Endothelial cell of umbilical vein (primary cell): ENCODE measurements around the gene AIF1L. TPM values are rescaled to one million over a fixed set of nuclear protein-coding genes. Genes with fewer than 3 reads are reported as not detected.

Experiments used
- BruUV-seq: library from RNA; stranded (reverse); fragments of 400-500 nt; replicated peaks from 2 replicates; lab custom pipeline; 2021; lab: Mats Ljungman, UMichigan
- CTCF ChIA-PET: fragments of 300-600, 350-600 bp; sonication (Branson Sonifier 250); formaldehyde crosslinking; loops from one replicate; lab custom pipeline; 2021; ENCODE audit warnings: antibody characterized with exemption, inconsistent platforms; lab: Charles Lee
- POLR2A ChIA-PET: fragments of 300-600, 350-600 bp; sonication (Branson Sonifier 250); formaldehyde crosslinking; loops from one replicate; lab custom pipeline; 2021; ENCODE audit warnings: antibody characterized with exemption, inconsistent platforms; lab: Charles Lee
- DNase-seq: peaks from one replicate; pipeline ENCODE4 v3.0.0-alpha.2; 2011; ENCODE audit warnings: low read depth, low spot score
- FAIRE-seq: peaks from 2 replicates; lab custom pipeline; 2011; peaks lifted over from hg19 to GRCh38; lab: Jason Lieb, UNC
- H2AFZ ChIP-seq: 2 replicates; pipeline ENCODE4 v1.6.0; 2012; ENCODE audit warnings: low read depth, low read length, control low read depth, inconsistent platforms
- H3K27ac ChIP-seq: 2 replicates; pipeline ENCODE4 v1.5.1; 2011; ENCODE audit warnings: low read depth, mild to moderate bottlenecking, control low read depth, low read length, moderate library complexity; ENCODE audit not compliant: insufficient read depth
- H3K27me3 ChIP-seq, 2 experiments: 2 replicates each; pipeline versions ENCODE4 v1.6.0 to v1.6.1; 2011; ENCODE audit warnings: low read length in 2 of 2, mixed read lengths in 1 of 2; ENCODE audit not compliant: control insufficient read depth in 2 of 2, insufficient read depth in 2 of 2
- H3K36me3 ChIP-seq, 2 experiments: 2 replicates in 1 of 2; 3 replicates in 1 of 2; pipeline ENCODE4 v1.5.1; 2011; ENCODE audit warnings: low read length in 2 of 2, mild to moderate bottlenecking in 1 of 2, moderate library complexity in 1 of 2; ENCODE audit not compliant: control insufficient read depth in 2 of 2, insufficient read depth in 2 of 2; ENCODE audit errors: extremely low read depth in 1 of 2
- H3K4me1 ChIP-seq: 3 replicates; pipeline ENCODE4 v1.5.1; 2011; ENCODE audit warnings: mild to moderate bottlenecking, low read length; ENCODE audit not compliant: control insufficient read depth, insufficient read depth; ENCODE audit errors: extremely low read depth
- H3K4me2 ChIP-seq: 2 replicates; pipeline ENCODE4 v1.6.1; 2011; ENCODE audit warnings: low read length, control low read depth, mixed read lengths; ENCODE audit not compliant: insufficient read depth
- H3K4me3 ChIP-seq, 3 experiments: fragments of 200-600 bp in 1 of 3; sonication (generic), shearing (Covaris generic) in 1 of 3; replicated peaks in 1 of 3; 2 replicates each; pipeline ENCODE4 v1.5.1; 2011 to 2016; ENCODE audit warnings: control low read depth in 3 of 3, low read length in 3 of 3, mild to moderate bottlenecking in 2 of 3, inconsistent platforms in 1 of 3, low read depth in 1 of 3, moderate library complexity in 1 of 3; ENCODE audit not compliant: insufficient read depth in 1 of 3
- H3K79me2 ChIP-seq: 2 replicates; pipeline ENCODE4 v1.6.0; 2012; ENCODE audit warnings: low read length, inconsistent platforms; ENCODE audit not compliant: control insufficient read depth, insufficient read depth
- H3K9ac ChIP-seq: replicated peaks from 2 replicates; pipeline ENCODE3; 2011; ENCODE audit warnings: low read length, control low read depth; ENCODE audit not compliant: insufficient read depth; ENCODE audit errors: extremely low read depth
- H3K9me1 ChIP-seq: replicated peaks from 3 replicates; pipeline ENCODE4 v1.6.0; 2011; ENCODE audit warnings: mild to moderate bottlenecking, low read length; ENCODE audit not compliant: control insufficient read depth, insufficient read depth; ENCODE audit errors: extremely low read depth
- H3K9me3 ChIP-seq: replicated peaks from 2 replicates; pipeline ENCODE4 v1.5.1; 2012; ENCODE audit warnings: low read length, inconsistent platforms; ENCODE audit not compliant: control insufficient read depth, insufficient read depth
- H4K20me1 ChIP-seq: replicated peaks from 2 replicates; pipeline ENCODE3; 2011; ENCODE audit warnings: mild to moderate bottlenecking, low read length; ENCODE audit not compliant: control insufficient read depth, insufficient read depth; ENCODE audit errors: extremely low read depth
- CTCF ChIP-seq, 2 donors: IDR thresholded peaks; 1 replicate in 1 of 2; 2 replicates in 1 of 2; pipeline ENCODE4 v1.5.1; 2011; ENCODE audit warnings: low read length in 2 of 2, mild to moderate bottlenecking in 2 of 2, moderate library complexity in 2 of 2, control low read depth in 1 of 2, inconsistent platforms in 1 of 2, low read depth in 1 of 2; ENCODE audit not compliant: insufficient read depth in 1 of 2; ENCODE audit errors: extremely low read depth in 1 of 2
- EZH2 ChIP-seq: IDR thresholded peaks from 2 replicates; pipeline ENCODE4 v1.6.1; 2012; ENCODE audit warnings: borderline replicate concordance, low read depth, mild to moderate bottlenecking, moderate library complexity, low read length, inconsistent platforms; ENCODE audit not compliant: severe bottlenecking
- FOS ChIP-seq: IDR thresholded peaks from 2 replicates; pipeline ENCODE4 v1.6.1; 2011; ENCODE audit warnings: mild to moderate bottlenecking, low read length, moderate library complexity, borderline replicate concordance; ENCODE audit not compliant: insufficient read depth
- GATA2 ChIP-seq: IDR thresholded peaks from 2 replicates; pipeline ENCODE4 v1.7.0; 2011; ENCODE audit warnings: low read depth, mild to moderate bottlenecking, moderate library complexity, mixed read lengths, low read length; ENCODE audit not compliant: insufficient read length, insufficient read depth
- JUN ChIP-seq: IDR thresholded peaks from 2 replicates; pipeline ENCODE4 v1.6.1; 2011; ENCODE audit warnings: borderline replicate concordance, low read depth; ENCODE audit not compliant: insufficient read length, insufficient read depth
- MAX ChIP-seq: IDR thresholded peaks from 2 replicates; pipeline ENCODE4 v1.6.1; 2011; ENCODE audit not compliant: insufficient read depth, insufficient read length
- MYC ChIP-seq: IDR thresholded peaks from one replicate; pipeline ENCODE4 v1.6.1; 2011; ENCODE audit warnings: mild to moderate bottlenecking, low read depth, low read length
- POLR2A ChIP-seq: IDR thresholded peaks from 2 replicates; pipeline ENCODE4 v1.6.1; 2012; ENCODE audit warnings: low read depth, mild to moderate bottlenecking, control low read depth, low read length
- POLR2AphosphoS5 ChIP-seq: IDR thresholded peaks from 2 replicates; pipeline ENCODE4 v1.6.1; 2012; ENCODE audit warnings: low read depth, mild to moderate bottlenecking, control low read depth, low read length, moderate library complexity; ENCODE audit not compliant: insufficient read depth
- dilution Hi-C: fragments of 300-500 bp; cut with MboI; formaldehyde crosslinking; loops from one replicate; pipeline ENCODE4 v1.15.0; 2019; ENCODE audit warnings: low sequenced_read_pairs; ENCODE audit not compliant: extremely low pct_ligation_motif_present
- intact Hi-C: fragments of 100-400 bp; cut with micrococcal nuclease; formaldehyde crosslinking; loops from one replicate; pipeline ENCODE4 v1.10.0; 2022
- polyA plus RNA-seq, 4 experiments: library from polyadenylated mRNA; depleted of rRNA in 3 of 4; stranded (reverse) in 3 of 4; unstranded in 1 of 4; fragments of >200 nt; gene quantifications; 2 replicates each; pipeline versions ENCODE4 v1.2.1 to v1.2.3, GENCODE V29; 2011 to 2012; ENCODE audit warnings: missing spikeins in 1 of 4
- total RNA-seq: library from RNA; stranded (reverse); gene quantifications from 2 replicates; pipeline ENCODE4 v1.2.3, GENCODE V29; 2021

AIF1L gene
- total and polyA plus RNA-seq, 2 donors (not counting 3 experiments of a cell fraction or from before 2014, with no cell fraction given) = 17.8 to 39.7 TPM

- no peak for DNase-seq
- H3K4me3 ChIP-seq = no peak overlapping the region
- BruUV-seq = no TSS peak
- no peaks in the 10 kb centered on the region for H3K9me1 ChIP-seq
- no peaks in the 10 kb centered on the region for H3K79me2 ChIP-seq
- H4K20me1 ChIP-seq = no peaks in the 10 kb centered on the region
- H3K27ac ChIP-seq = no peak overlapping the region
- H3K9me3 ChIP-seq = no peaks in the 10 kb centered on the region
- ChIA-PET POLR2A (no interaction called here), CTCF (interaction anchor here (1.3 kb wide), 1 partner anchor 30 kb away, joined by 5 read pairs; no protein-coding TSS in a partner anchor)
- no peak for FAIRE-seq
- no peaks in the 10 kb centered on the region for H3K27me3 ChIP-seq
- dilution Hi-C loops (no loop called here), intact Hi-C loops (no loop called here)
- no peak overlapping the region for H3K9ac ChIP-seq
- H3K4me1 ChIP-seq = no peaks in the 10 kb centered on the region
- H3K36me3 ChIP-seq = no peaks in the 10 kb centered on the region
- no peak for TF ChIP-seq CTCF (IDR thresholded peaks at IDR 0.05; ENCODE audit: extremely low read depth in 1 of 2, insufficient read depth in 1 of 2, low read depth in 1 of 2, low read length in 2 of 2)
- TF ChIP-seq POLR2AphosphoS5 = no peak
- TF ChIP-seq FOS = no peak
- no peak for TF ChIP-seq EZH2
- TF ChIP-seq POLR2A = no peak
- TF ChIP-seq MYC = no peak
- no peak for TF ChIP-seq MAX
- TF ChIP-seq JUN = no peak
- no peak for TF ChIP-seq GATA2
- H2AFZ ChIP-seq = no peak overlapping the region
- no peak overlapping the region for H3K4me2 ChIP-seq
These were observed 19.8 kb upstream of the AIF1L start for GRCh38 chr9:131076347-131077195.
